Activated CD4-positive, alpha-beta T cell treated with anti-CD3 and anti-CD28 coated beads for 24 hours (primary cell): Measurements from ENCODE around the gene EIPR1.

Experiments used
- DNase-seq, 2 donors: peaks; one replicate each; pipeline ENCODE4 v3.0.0-alpha.2; 2020; ENCODE audit warnings: low read depth in 2 of 2

Gene EIPR1

DNA sequence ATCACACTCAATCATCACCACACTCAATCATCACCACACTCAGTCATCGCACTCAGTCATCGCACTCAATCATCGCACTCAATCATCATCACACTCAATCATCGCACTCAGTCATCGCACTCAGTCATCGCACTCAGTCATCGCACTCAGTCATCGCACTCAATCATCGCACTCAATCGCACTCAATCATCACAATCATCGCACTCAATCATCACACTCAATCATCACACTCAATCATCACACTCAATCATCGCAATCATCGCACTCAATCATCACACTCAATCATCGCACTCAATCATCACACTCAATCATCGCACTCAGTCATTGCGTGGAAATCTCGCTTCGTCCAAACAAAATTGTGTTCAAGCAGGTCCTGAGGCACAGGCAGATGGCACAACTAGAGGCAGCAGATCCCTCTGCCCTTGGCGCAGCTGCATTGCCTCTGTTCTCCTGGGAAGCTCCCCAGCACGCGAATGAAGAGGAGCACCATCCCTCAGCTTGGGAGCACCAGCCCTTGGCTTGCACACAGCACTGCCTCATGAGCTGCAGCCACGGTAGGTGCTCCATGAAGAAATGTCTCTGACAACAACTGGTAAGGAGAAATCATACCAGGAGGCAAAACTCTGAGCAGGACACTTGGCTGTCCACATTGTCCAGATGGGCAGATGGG lies 108.1 kb downstream of the EIPR1 start:
- DNase-seq: no peak

DNA sequence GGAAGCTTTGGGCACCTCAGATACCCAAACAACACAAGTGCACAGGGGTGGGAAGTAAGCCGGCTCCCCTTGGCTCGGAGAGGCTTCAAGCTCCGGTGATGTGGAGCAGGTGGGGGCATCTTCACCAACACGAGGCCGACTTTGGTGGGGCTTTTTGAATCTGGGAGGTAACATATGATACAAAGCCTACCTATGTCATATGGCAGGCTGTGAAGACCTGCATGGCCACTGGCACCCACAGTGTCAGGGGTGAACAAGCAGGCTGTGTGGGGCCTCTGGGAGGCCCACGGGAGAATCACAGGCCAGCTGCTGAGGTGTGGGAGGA lies 109.0 kb downstream of the EIPR1 start:
- DNase-seq: no peak

DNA sequence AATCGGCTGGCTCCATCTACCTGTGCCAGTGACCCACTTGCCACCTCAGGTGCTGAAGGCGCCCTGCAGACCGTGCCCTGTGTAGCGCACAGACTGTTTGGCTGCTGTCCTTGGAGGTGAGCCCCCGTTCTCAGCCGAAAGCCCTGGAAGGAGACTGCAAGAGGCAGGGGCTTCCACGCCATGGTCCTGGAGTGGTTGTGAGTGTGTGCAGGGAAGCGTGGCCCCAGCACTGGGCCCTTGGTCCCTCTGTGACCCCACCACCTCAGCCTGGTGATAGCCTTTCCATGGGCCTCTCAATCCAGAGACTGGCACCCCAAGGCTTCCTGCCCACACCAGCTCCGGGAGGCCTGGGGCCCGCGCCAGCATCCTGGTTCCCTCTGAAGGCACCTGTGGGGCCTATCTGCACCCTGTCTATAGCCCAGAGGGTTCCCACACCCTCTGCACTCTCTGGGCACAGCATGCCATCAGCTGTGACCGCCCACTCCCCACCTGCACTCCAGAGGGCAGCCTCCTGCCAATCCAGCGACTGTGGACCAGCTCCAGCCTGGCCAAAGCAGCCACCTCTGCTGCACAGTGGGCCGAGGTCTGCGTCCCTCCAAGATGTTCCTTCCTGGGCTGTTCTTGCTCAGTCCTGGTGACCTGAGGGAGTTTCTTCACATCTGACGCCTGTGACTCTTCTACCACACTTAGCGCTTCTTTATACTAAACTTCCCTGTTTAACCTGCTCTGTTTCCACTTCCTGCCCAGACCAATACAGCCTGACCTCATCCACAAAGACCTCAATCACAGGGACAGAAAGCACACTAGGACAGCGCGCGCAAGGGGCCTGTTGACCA lies 109.5 kb downstream of the EIPR1 start:
- no peak for DNase-seq

DNA sequence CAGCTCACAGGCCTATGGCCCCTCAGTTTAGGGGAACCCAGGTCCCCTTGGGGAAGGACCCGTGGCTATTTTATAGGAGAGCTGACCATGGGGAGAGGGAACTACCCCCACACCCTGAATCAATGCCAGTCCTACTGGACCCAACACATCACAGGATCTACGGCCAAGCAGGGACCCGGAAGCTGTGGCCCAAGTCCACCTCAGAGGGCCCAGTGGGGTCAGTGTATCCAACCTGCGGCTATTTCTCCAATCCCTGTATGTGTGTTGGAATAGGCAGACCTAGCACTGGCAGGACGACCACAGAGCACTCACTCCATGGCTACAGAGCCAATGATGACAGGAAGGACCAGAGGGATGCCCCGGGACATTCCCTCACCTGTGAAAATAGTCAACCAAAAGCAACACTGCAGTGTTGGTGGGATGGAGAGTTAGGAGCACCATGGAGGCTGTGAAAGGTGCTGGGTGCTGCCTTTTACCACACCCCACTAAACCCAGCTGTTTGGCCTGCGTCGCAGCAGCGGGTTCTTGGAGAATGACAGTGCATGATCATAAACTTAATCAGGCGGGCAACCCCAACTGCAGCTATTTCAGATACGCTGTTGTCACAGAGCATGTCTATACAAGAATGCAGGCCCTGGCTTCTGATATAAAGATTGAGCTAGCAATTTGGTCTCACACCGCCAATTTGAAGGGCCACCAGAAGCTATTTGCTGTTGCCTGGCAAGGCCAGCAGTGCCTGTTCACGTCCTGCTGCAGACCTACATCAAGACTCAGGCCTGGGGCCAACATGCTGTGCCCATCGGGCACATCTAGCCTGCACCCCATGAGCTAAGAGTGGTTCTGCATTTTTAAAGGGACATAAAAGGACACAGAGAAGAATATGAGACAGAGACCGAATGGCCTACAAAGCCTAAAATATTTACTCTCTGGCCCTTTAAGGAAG lies 110.4 kb downstream of the EIPR1 start:
- DNase-seq: no peak

DNA sequence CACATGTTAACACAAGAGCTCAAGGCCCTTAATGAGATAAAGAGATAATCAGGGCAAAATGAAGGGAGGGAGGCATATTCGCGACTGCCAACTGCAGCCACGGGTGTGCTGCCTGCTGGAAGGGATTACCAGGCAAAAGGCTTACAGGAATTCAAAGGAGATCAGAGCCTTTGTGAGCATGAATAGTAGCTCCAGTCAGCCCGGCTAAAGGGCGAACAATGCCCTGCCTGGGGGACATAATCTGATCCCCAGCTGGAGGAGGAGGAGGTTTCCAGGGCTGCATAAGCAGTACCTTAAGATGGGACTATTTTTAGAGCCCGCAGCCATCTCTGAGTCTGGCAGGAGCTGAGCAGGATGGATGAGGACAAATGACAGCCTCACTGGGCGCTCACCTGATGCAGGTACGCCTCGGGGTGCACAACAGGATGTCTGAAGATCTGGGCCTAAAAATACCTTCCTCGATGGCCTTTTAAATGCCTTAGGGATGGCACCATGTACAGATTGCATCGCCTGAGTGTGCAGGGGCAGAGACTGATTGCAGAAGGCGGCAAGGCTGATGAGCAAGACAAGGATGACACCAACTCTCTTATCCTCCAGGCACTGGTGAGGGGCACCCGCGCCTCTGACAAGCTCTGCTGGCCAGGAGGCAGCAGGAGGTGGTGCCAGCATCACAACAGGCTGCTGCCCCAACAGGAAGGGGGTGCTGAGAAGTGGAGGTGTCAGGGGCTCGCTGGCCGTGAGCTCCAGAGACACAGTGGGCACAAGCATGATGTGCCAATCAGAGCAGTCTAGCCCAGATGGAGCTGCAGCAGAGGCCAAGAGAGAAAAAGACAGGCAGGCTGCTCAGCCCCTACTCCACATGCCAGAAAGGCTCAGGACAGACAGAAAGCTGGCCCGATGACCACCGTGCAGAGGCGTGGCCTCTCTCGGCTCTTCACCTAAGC lies 111.4 kb downstream of the EIPR1 start:
- no peak for DNase-seq

DNA sequence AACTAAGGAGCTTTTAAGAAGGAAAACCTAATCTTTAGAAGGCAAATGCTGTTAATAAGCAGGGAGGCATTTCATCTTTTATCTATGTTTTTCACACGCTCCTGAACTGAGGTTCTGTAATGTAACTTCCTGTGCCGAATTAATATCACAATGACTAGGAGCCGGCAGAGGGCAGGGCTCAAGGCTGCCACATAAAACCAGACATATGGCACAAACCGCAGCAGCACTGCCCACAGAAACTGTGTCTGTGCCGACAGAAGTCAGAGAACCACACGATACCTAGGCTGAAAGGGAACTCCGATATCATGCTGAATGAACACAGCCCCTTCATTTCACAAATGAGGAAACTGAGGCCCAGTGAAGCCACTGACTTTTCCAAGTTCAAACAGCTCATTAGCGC lies 112.1 kb downstream of the EIPR1 start:
- no peak for DNase-seq

DNA sequence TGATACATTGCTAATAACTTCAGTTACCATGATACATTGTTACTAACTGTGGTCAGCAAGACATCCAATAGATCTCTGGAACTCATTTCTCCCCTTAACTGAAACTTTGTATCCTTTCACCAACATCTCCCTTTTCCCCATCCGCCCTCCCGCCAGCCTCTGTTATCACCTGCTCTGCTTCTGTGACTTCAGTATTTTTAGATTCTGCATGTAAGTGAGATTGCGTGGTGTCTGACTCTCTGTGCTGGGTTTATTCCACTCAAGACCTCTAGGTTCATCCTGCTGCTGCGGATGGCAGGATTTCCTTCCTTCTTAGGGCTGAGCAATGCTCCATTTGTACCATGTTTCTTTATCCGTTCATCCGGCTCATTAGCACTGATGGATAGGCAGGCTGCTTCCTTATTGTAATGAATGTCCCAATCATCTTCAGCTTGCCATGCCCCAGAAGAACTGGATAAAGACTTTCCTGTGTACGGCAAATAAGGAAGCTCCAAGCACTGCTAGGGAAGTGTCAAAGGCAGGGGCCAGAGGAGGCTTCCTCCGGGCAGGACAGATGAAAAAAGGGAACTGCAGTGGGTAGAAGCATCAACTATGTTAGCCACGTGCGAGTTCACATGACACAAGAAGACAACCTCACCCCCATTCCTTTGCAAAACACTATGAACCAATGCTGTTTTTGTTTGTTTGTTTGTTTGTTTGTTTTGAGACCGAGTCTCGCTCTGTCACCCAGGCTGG lies 113.4 kb downstream of the EIPR1 start:
- no peak for DNase-seq

DNA sequence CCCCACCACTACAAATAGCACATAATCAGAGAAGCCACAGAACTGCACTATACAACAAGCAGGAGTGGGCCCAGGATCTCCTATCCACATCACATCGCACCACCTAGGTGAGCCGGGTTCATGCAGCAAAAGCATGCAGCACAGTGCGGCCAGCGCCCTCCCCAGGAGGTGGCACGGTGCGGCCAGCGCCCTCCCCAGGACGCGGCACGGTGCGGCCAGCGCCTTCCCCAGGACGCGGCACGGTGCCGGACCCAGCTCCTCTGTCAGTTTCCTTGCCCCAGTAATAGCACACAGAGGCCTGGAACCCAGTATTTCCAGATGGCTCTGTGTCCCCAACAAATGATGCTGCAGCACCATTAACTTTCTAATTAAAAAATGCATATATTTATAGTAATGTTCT lies 114.1 kb downstream of the EIPR1 start:
- DNase-seq: no peak

DNA sequence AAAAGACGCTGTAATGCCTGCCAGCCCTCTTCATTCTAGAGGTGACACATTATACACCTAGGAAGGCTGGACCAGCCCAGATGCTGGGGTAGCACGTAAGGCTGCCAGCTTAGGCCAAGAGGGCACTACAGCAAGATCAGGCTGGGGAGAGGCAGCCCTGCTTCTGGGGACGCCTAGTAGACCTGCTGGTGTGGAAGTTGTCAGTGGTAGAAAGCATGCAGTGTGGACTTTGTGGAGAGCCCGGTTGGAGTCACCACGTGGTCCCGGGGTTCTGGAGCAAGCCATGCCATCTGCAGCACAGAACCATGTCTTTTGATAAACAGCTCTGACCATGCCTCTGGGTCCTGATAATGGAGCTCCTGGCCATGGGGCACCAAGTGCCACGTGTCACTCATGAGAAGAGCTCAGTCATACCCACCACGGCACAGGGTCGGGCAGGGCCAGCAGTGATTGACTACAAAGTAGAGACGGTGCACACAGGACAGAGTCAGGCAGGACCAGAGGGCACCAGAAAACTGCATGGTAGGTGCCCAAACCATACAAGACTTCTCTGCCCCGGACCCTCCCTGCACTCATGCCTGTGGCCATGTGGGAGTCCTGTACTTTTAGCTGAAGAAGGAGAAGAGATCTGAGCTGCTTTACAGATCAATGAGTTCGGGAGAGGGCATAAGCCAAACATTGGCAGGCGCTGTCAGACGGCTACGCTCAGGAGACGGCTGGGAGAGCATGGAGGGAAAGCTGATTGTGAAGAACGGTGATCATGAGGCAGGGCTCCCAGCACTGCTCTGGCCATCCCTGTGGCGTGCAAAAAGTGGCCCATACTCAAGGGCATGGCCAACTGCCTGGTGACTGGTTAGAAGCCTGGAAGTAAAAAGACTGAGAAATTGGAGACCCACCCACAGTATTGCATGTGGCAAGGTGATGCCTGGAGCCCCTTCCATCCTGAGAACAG lies 114.9 kb downstream of the EIPR1 start:
- no peak for DNase-seq

DNA sequence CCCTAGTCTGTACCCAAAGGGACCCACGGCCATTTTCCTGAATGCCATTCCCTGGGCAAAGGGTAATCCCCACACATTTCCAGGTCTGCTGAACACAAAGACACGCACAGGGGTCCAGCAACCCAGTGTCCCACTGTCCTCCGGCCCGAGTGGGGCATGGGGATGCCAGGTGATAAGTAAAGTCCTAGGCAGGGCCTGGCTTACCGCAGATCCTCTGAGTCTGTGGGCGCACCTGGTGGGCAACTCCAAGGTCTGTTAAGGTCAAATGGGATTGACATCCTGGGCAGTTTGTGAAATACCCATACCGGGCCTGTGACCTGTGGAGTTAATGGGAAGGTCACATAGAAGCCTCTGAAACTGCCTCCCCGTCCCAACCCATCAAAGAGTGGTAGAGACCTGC lies 116.1 kb downstream of the EIPR1 start:
- DNase-seq: no peak

DNA sequence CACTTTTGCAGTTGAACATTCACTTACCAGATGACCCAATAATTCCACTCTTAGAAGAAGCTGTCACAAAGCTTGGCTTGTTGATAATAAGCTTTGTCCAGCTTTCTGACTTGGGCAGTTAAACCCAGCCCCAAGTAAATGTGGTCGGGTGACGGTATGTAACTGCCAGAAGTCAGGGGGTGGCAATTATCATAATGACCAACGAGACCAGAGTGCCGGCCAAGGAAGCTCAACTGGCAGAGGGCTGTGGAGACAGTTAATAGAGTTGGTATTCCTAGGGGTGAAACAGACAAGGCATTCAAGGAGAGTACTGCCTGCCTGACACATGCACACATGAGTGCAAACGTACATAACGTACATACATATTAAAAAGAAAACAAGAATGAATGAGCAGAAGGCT lies 116.7 kb downstream of the EIPR1 start:
- DNase-seq: no peak

DNA sequence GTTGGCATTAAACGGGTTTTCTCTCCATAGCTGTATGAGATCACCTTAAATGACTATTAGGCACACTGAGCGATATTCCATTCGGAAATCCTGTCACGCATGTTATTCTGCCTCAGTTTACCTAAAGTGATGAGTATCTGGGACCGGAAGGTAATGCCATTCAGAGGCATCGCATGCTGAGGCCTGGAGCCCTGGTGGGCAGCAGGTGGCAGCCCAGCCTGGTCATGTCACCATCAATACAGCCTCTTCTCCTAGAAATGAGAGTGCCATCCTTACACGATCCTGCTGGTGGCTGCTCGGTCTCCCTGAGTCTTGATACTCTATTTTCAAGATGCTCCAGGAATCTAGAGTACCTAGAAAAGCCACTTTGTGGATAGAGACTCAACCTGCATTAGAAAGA lies 119.8 kb downstream of the EIPR1 start:
- DNase-seq: no peak

DNA sequence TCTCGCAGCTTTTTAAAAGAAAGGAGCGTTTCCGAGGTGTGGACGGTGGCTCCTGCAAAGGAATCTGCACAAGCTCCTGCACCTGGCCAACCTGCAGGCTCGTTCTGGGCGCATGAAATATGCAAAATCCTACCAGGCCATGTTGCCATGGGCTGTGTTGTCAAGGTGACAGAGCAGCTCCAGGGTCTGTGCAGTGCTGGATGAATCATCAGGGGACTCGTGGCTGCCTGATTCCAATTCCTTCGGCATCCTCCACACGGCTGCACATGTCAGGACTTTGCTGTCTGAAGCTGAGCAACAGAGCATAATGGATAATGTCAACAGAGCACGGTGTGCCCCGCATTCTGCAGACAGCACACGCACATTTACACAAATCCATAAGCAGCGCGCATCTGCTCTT lies 120.5 kb downstream of the EIPR1 start:
- no peak for DNase-seq

DNA sequence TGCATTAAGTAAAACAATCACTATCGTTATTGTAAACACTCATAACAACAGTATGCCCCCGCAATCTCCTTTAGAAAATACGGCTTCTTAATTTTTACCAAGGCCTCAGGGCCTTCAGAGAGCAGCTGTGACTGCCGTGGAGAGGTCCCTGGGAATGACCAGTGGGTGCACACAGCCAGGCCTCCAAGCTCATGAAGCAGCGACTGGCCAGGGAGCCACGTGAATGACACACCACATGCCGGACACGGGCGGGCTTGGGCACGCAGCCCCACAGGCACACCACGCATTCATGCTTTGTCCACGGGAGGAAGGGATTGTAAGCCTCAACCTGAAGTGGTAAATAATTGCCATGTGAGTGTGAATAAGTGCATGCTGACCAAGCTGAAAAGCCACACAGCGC lies 121.0 kb downstream of the EIPR1 start:
- no peak for DNase-seq

DNA sequence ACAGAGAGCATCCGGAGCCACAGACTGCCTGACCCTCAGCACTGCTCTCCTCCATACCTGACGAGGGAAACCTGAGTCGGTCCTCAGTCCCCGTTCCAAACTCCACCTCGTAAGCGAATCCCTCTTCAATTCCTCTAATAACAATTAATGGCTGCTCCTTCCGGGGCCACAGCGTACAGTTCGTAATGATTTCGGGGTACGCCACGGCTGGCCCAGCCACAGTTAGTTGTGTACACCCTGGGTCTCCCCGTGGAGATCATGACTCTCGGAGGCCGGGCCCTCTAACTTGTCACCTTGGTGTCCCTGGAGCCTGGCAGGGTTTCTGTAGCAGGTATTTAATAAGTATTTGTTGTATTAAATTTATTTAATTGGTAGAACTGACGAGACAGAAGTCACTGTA lies 121.5 kb downstream of the EIPR1 start:
- DNase-seq: no peak

DNA sequence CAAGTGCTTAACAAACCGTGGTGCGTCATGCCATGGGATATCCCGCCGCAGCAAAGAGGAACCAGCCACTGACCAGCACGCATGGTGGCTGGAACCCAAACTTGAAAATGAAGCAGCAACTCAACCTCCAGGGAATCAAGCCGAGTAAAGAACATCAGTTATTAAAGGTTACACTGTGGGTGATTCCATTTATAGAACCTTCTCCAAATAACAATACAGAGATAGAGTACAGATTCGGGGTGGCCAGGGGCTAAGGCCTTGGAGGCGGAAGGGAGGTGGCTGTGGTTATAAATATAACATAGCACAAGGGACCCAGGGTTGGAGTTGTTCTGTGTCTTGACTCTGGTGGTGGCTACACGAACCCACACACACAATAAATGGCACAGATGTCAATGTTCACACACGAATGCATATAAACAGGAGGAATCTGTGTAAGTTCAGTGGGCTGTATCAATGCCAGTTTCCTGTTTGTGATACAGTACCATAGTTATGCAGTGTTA lies 123.1 kb downstream of the EIPR1 start:
- DNase-seq: no peak

DNA sequence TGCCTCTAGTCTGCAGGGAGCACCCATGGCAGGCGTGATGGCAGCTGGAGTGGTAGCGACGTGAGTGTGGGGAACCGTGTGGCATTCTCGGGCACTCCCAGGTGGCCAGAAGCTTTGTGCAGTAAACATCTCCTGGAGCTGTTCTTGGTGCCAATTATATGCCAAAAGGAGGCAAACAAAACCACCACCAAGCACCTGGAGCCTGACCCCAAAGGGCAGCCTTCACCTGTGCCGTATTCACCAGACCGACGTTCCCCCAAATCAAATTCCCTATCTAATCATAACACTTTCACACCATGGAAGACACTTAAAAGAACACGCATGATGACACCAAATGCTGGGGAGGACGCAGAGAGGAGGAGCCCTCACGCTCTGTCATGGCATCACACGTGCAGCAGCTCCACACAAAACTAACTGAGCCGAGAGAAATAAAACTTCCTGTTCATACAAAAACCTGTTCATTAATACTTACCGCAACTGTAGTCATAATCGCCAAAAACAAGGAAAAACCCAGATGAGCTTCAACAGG lies 123.6 kb downstream of the EIPR1 start:
- DNase-seq: no peak

DNA sequence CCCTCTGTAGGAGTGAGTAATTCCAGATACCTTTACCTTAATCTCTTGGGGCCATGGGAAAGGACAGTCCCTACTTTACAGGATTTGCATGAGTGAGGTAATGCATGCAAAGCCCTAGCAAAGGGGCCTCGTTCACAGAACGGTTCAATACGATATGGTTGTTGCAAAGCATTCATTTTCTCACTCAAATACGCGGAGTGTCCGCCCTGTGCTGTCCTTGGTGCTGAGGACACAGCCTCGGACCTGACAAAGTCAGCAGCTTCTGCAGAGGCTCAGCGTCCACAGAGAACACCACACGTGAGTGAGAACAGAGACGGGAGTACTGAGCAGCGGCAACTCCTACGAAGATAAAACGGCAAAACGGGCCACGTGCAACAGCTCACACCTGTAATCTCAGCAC lies 125.7 kb downstream of the EIPR1 start:
- no peak for DNase-seq

DNA sequence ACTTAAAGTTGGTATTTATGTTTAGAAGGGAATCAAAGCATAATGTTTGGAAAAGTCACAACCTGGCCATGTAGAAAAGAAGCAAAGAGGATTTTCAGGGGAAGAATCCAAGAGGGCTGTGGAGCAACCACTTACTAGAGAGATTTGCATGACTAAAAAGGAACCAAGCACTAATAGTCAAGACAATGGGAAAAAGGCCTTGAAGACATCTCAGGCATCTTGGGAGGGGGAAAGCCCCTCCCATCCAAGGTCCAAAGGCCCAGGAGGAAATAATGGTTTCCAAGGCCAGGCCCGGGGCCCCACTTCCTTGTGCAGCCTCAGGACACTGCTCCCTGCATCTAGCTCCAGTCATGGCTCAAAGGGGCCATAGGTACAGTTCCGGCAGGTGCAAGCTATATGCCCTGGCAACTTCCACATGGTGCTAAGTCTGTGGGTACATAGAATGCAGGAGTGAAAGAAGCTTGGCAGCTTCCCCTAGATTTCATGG lies 128.1 kb downstream of the EIPR1 start:
- no peak for DNase-seq
